Head of caudate nucleus (tissue), 42 donors: ENCODE measurements around the gene TRAPPC2B.

Source experiments
- DNase-seq, 42 donors: peaks; one replicate each; pipeline versions ENCODE4 v3.0.0 to v3.0.0-alpha.2; 2020 to 2021; ENCODE audit warnings: mixed read lengths in 7 of 42
- intact Hi-C: fragments of 100-400 bp; cut with DNase I; formaldehyde crosslinking; loops from one replicate; pipeline ENCODE4 v1.15.0; 2022

The TRAPPC2B gene

DNA sequence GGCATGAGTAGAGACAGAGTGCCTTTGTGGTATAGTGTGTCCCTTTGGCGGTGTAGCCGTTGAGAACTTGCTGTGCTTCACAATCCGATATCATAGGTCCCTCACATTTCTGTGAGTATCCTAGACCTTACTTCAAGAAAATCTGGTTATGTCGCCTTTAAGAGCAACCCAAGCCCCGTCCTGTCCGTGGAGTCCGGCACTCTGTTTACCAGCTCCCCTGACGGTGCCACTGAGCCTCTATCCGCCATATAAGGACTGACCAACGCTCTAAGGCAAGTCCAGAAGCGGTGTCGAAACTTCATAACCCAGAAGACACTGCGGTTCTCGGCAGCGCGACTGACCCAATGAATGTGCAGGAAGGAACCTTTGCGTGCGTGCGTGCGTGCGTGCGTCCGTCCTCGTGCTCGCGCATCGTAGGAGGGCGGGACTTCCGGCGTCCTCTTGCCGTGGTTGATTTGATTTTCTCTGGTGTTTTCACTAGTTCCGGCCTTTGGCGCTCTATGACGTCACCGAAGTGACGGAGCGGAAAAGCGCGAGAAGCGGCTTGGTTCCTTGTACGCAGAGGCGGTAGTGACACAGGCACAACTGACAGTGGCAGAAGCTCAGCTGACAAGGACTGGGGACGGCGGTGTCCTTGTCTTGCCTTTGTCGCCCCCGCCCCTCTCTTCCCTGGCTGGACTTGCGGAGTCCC is at the start of gene TRAPPC2B, which contains the start of gene ZNF547:
Gene TRAPPC2B (plus strand): TSS at position 555 of the 691 bp plus-strand sequence. CDS start 1,283 bp downstream, outside the sequence.
Gene ZNF547 (plus strand): TSS at position 555 of the 691 bp plus-strand sequence. CDS start 5,005 bp downstream, outside the sequence.
- DNase-seq: peak; percentile 96 to 100 (median 99)
- intact Hi-C loops: loop anchor here (5.0 kb wide), 1 partner anchor 41 kb away; the partner anchor contains the start of gene ZNF543

DNA sequence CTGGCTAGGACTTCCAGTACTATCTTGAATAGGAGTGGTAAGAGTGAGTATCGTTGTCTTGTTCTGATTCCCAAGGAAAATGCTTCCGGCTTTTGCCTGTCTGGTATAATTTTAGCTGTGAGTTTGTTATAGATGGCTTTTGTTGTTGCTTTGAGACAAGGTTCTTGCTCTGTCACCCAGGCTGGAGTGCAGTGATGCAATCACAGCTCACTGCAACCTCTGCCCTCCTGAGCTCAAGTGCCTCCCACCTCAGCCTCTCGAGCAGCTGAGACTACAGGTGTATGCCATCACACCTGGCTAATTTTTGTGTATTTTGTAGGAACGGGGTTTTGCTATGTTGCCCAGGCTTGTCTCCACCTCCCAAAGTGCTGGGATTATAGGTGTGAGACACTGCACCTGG is 49.2 kb upstream of the TRAPPC2B start:
- DNase-seq: no peak
- intact Hi-C loops: no loop called here

DNA sequence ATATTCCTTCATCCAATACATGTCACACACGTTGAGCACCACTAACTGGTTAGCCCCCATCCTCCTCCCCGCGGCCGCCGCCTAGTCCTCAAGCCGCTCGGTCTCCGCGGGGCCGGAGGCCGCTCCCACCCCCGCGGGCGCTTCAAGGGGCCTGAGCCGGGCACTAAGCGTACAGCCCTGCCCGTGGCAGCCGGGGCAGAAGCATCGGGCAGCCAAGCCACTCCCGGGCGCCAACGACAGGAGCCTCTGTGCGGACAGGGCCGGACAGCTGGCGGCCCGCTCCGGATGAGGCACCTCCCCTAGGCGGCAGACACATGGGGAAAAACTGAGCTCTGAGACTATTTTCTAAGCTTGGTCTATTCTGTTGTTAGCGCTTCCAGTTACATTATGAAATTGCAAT is 45.8 kb upstream of the TRAPPC2B start:
- intact Hi-C loops: loop anchor here (5.0 kb wide), 1 partner anchor 35 kb away; the partner anchor contains the start of gene ZNF304
- DNase-seq: peak in 21 of 42 donors; percentile 3 to 47 (median 19)

DNA sequence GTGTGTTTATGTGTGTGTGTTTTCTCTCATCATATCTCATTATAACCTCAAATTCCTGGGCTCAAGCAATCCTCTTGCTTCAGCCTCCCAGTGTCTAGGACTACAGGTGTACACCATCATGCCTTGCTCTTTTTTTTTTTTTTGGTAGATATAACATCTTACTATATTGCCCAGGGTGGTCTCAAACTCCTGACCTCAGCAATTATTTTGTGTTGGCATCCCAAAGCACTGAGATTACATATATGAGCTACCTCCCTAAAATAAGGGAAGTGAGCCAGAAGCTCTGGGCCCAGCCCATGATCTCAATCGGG is 43.5 kb upstream of the TRAPPC2B start:
- intact Hi-C loops: loop anchor here (5.0 kb wide), 2 partner anchors 32 to 42 kb away; partner anchors contain the start of genes TRAPPC2B, ZNF304 and ZNF547
- DNase-seq: no peak

DNA sequence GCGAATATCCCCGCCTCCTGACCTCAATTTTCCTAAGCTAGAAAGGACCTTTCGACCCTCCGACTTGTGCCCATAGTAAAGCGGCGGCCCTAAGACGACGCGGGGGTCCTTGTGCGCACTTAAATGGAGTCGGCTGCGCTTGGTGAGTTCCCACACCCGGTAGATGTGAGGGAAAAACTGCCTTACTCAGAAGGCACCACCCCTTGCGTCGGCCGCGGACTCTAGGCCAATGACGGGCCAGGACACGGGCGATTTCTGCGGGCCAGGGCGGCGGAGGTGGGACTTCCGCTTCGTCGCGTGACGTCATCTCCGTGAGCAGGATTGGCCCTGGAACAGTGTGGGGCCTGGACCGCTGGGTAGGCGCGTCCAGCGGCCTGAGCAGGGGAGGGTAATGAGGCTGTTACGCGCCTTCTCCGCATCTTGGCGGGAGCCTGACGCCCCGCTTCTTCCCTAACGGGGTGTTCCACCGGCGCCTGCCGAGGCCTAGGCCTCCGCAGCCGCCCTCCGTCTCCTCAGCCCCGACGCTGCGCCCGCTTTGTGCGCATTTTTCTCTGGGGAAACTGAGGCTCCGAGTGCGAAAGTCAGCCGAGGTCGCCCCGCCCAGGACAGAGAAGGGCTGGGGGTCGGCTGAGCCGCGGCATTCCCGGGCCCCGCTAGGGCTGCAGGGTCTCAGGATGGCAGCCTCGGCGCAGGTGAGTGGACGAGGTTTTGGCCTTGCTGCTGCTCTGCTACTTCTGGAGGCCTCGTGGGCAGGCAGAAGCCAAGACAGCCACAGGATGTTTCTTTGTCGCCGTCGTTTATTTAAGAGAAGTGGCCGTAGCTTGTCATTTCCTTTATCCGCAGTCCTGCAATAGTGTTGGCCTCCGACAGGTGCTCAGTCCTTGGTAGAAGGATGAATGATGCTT is 42.9 kb upstream of the TRAPPC2B start, which contains the start of gene ZNF543:
Gene ZNF543 (plus strand): TSS at position 293 of the 905 bp plus-strand sequence. CDS start 382 bp downstream, at position 675.
- DNase-seq: peak; percentile 94 to 99 (median 98)
- intact Hi-C loops: loop anchor here (5.0 kb wide), 1 partner anchor 42 kb away; the partner anchor contains the start of genes TRAPPC2B and ZNF547

DNA sequence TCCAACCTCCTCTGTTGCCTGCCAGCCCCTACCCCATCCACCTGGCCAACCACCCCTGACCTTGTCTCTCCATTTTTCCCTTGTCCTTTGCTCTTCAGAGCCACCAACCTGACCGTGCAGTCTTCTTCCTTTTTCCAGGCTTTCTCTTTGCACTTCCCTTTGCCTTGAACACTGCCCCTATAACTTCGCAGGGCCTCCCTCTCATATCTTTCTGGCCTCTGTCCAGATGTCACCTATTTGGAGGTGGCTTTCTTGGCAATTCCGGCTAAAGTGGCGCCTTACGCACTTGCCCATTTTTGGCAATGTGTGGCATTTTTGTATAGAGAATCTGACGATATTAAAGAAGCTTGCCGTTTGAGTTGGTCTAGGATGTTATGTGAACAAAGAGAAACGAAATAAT is 42.2 kb upstream of the TRAPPC2B start:
- no peak for DNase-seq
- intact Hi-C loops: loop anchor here (5.0 kb wide), 1 partner anchor 41 kb away; the partner anchor contains the start of genes TRAPPC2B and ZNF547

DNA sequence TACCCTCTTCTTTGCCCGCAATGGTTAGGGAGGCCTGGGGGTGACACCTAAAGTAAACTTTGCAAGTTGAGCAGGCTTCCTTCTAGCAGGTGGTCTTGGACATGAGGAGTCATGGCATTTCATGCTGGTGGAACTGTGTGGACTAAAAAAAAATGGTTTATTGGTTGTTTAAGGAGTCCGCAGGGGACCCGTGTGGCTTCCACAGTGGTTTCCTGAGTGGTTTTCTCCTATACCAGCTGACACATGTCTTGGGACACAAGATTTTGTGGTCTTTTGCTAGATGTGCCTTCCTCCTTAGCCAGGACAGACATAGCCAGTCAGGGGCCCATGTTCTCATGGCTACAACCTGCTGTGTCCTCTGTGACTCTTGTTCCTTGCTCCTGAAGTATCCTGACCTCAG is 41.6 kb upstream of the TRAPPC2B start:
- intact Hi-C loops: loop anchor here (5.0 kb wide), 1 partner anchor 41 kb away; the partner anchor contains the start of genes TRAPPC2B and ZNF547
- no peak for DNase-seq

DNA sequence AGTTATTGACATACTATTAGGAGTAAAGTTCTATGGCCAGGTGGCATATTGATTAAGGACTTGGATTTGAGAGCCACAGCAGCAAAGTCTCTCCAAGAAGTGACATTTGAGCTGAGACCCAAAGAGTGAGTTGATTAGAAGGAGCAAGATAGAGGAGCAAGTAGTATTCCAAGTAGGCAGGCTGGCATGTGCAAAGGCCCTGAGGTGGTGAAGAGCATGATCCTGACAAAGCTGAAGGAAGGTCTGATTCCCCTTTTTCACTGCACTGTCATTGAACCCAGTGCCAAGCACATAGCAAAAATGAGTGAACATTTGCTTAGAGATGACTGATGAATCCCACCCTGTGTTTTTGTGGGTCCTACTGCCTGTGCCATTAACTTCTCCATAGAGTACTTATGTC is 38.4 kb upstream of the TRAPPC2B start:
- intact Hi-C loops: loop anchor here (5.0 kb wide), 1 partner anchor 37 kb away; the partner anchor contains the start of genes TRAPPC2B and ZNF547
- DNase-seq: no peak

GRCh38 chr19:57327993-57328392 is 35.4 kb upstream of the TRAPPC2B start:
- intact Hi-C loops: no loop called here
- no peak for DNase-seq

DNA sequence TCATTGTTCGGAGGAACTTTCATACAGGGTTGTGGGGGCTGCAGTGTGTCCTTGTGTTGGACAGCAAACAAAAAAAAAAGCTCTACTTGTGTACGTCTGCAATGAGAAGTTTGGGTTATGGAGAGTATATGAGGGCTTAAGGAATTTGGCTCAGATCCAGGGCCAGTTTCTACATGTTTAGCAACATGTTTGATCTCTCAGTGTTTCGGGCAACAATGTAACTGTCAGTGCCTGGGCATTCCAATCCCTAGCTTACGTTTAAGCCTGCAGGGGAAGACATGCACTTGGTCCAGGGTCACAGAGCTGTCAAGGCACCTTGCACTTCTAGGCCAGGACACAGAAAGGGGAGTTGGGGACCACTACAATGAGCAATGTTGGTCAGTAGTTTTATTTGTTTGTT is 29.2 kb upstream of the TRAPPC2B start:
- intact Hi-C loops: no loop called here
- DNase-seq: no peak

GRCh38 chr19:57338877-57339276 is 24.5 kb upstream of the TRAPPC2B start:
- intact Hi-C loops: no loop called here
- DNase-seq: no peak

GRCh38 chr19:57342582-57342981 is 20.8 kb upstream of the TRAPPC2B start:
- no peak for DNase-seq
- intact Hi-C loops: no loop called here

- intact Hi-C loops: no loop called here
Observed at GRCh38 chr19:57348136-57348535, 15.2 kb upstream of the TRAPPC2B start.

DNA sequence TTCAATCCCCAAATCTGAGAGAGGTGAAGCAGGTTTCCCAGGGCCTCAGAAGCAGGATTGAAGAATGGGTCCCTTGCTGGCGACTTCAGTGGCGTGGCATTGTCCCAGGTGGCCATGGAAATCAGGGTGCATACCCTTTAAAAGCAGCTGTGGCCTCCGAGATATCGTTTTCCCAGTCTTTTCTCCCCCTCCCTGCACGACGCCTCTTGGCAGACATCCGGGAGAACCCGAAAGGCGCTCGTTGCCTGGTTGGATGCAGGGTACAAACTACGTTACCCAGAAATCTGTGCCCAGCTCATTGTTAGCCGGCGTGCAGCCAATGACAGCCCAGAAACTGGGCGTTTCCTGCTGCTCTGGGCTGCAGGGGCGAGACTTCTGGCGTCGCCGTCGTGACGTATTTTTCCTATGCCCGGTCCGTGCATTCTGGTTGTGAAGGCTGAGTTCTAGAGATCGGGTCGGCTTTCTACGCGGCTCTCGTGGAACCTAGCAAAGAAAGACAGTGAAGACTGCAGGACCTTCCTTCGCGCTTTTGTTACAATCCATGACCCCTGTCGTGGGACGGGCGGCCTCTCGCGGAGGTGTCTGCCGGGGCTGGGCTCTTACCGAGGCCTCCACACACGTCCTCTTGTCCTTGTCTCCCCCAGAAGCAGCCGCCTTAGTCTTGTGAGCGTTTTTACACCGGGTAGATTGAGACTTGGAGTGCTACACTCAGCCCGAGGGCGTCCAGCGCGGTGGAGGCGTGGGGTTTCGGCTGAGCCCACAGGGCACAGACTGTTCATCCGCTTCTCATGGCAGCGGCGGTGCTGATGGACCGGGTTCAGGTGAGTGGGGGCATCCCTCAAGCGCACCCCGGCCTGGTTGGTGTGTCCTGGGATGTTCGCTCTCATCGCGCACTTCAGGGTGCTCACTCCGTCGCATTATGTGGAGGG is 12.2 kb upstream of the TRAPPC2B start, which contains the start of gene ZNF304:
Gene ZNF304 (plus strand): TSS at position 395 of the 929 bp plus-strand sequence. CDS start 394 bp downstream, at position 789.
- peak; percentile 89 to 99 (median 97) for DNase-seq
- intact Hi-C loops: loop anchor here (5.0 kb wide), 1 partner anchor 34 kb away; no protein-coding TSS in a partner anchor

More at GRCh38 chr19:57348136-57348535, 15.2 kb upstream of the TRAPPC2B start:
- peak in 1 of 42 donors; percentile 9 for DNase-seq

DNA sequence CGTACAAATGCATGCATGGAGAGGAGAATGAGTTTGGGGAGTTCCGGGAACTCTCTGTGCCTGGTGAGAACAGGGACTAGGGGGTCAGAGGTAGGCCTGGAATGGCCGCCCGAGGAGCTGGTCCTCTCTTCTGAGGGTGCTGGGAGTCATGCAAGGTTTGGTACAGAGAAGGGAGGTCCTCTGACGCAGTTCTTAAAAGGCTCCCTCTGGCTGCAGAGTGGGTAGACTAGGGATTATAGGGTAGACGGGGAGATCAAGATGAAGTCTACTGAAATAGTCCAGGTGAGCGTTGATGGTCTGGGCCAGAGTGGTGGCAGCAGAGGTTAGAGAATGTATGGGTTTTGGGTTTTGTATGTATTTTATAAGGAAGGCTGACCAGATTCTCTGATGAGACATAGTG is 11.5 kb upstream of the TRAPPC2B start:
- peak in 2 of 42 donors; percentile 3 to 12 for DNase-seq
- intact Hi-C loops: loop anchor here (5.0 kb wide), 1 partner anchor 35 kb away; no protein-coding TSS in a partner anchor

GRCh38 chr19:57355916-57356315 is 7.4 kb upstream of the TRAPPC2B start:
- intact Hi-C loops: no loop called here
- DNase-seq: no peak

GRCh38 chr19:57357406-57357805 is 5.9 kb upstream of the TRAPPC2B start:
- intact Hi-C loops: no loop called here
- no peak for DNase-seq

DNA sequence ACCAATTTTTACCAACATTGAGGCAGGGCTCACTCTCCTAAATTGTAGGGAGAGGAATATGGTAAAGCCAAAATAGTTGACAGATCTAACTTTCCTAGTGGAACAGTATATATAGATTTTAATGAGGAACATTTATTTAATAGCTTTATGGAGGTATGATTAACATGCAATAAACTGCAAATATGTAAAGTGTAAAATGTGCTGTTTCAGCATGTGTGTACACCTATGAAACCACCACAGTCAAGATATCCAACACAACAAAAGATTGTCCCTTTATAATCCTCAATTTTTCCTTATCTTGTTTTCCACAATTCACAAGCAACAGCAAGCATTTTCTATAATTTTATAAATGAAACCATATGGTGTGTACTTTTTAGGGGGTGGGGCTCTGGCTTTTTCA is 4.1 kb upstream of the TRAPPC2B start:
- intact Hi-C loops: no loop called here
- no peak for DNase-seq
